ENCODE measurements around the gene C2CD2L. TPM values are rescaled to one million over a fixed set of nuclear protein-coding genes. Genes with fewer than 3 reads are reported as not detected.

Gene C2CD2L
- total and polyA plus RNA-seq, 10 of the 15 experiments (the other 5 are each of a cell fraction or from before 2014, with no cell fraction given) = 0.21 to 9.6 (median 5.1) TPM

DNA sequence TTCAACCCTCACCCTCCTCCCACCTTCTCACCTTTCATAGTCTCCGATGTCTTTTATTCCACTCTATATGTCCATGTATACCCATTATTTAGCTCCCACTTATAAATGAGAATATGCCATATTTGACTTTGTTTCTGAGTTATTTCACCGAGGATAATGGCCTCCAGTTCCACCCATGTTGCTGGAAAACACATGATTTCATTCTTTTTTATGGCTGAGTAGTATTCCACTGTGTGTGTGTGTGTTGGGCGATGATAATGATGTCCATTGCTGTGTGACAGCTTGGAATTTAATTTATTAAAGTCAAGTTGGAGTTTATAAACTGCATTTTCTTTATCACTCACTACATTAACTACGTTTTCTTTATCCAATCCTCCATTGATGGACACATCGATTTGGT lies 11.1 kb downstream of the C2CD2L start:
- Histone ChIP-seq H2AFZ (ENCODE audit: control insufficient read depth, low read depth, low read length) (no peak overlapping the region), H3K4me3 (no peak overlapping the region), H3K79me2 (ENCODE audit: control insufficient read depth, insufficient read depth, low read length) (peaks cover 19% of the 10 kb centered on the region), H3K9me3 (replicated peaks; ENCODE audit: control insufficient read depth, insufficient read depth, low read length) (no peaks in the 10 kb centered on the region), H3K4me1 (ENCODE audit: control insufficient read depth, insufficient read depth, low read length) (peaks cover 13% of the 10 kb centered on the region), H4K20me1 (ENCODE audit: control insufficient read depth, insufficient read depth) (no peaks in the 10 kb centered on the region), H3K27ac (ENCODE audit: control insufficient read depth, insufficient read depth) (no peak overlapping the region), H3K27me3 (replicated peaks in 1 of 2; ENCODE audit: control insufficient read depth in 2 of 2, insufficient read depth in 2 of 2, low read length in 1 of 2) (no peaks in the 10 kb centered on the region), H3K9ac (ENCODE audit: control insufficient read depth, insufficient read depth, low read length) (no peak overlapping the region), H3K4me2 (ENCODE audit: control insufficient read depth, insufficient read depth) (no peak overlapping the region), H3K36me3 (ENCODE audit: control insufficient read depth in 2 of 2, insufficient read depth in 2 of 2, low read length in 1 of 2) (peaks cover 0 to 8% of the 10 kb centered on the region in 2 experiments; a peak in 3 of 4 replicates)
- 86% methylated on average over 5 of the region's 5 CpGs for WGBS (ENCODE audit: insufficient coverage, insufficient replicate concordance, low lambda C conversion rate, missing lambda C conversion rate)
- SMC1A ChIA-PET (ENCODE audit: uncharacterized antibody, unreplicated experiment) = interaction anchor here (5.0 kb wide), 1 partner anchor 9 kb away, joined by 32 read pairs; no protein-coding TSS in a partner anchor
- in situ Hi-C loops (cut with MboI) = no loop called here
- no peak for FAIRE-seq
- CTCF ChIA-PET = interaction anchor here (0.8 to 1.3 kb wide), 6 partner anchors 8 to 78 kb away, joined by 3 to 5 read pairs (median 4); partner anchors contain the start of genes C2CD2L and DPAGT1
- intact Hi-C loops (cut with micrococcal nuclease; ENCODE audit: unreplicated experiment) = no loop called here
- RAD21 ChIA-PET (ENCODE audit: unreplicated experiment) = no interaction called here
- POLR2A ChIA-PET = interaction anchor here (0.7 to 6.9 kb wide), 4 partner anchors 9 to 141 kb away, joined by 3 to 76 read pairs (median 4); partner anchors contain the start of gene C2CD2L
- DNase-seq (ENCODE audit: low read depth, low spot score) = no peak
- BruUV-seq (replicated peaks) = no TSS peak
- no peak for ATAC-seq
- no peak for TF ChIP-seq MEF2B (IDR thresholded peaks at IDR 0.05; ENCODE audit: partially characterized antibody, poor library complexity, severe bottlenecking)
- no peak for TF ChIP-seq PAX8 (IDR thresholded peaks at IDR 0.05)
- TF ChIP-seq SP1 (IDR thresholded peaks at IDR 0.05; ENCODE audit: low read depth, low read length) = no peak
- no peak for TF ChIP-seq IKZF1 (conservative IDR thresholded peaks at IDR 0.05)
- TF ChIP-seq ZBTB11 (CRISPR knock-in tag; IDR thresholded peaks at IDR 0.05) = no peak
- TF ChIP-seq SMAD1 (IDR thresholded peaks at IDR 0.05; ENCODE audit: low read depth, partially characterized antibody) = no peak
- TF ChIP-seq KAT2A (conservative IDR thresholded peaks at IDR 0.05; ENCODE audit: control insufficient read depth, low read depth, low read length) = no peak
- TF ChIP-seq E4F1 (IDR thresholded peaks at IDR 0.05; ENCODE audit: borderline replicate concordance, partially characterized antibody) = no peak
- TF ChIP-seq ZBTB40 (IDR thresholded peaks at IDR 0.05; ENCODE audit: borderline replicate concordance) = no peak
- no peak for TF ChIP-seq ATF2 (IDR thresholded peaks at IDR 0.05; ENCODE audit: low read length)
- no peak for TF ChIP-seq NFXL1 (IDR thresholded peaks at IDR 0.05; ENCODE audit: borderline replicate concordance)
- no peak for TF ChIP-seq ZNF274 (IDR thresholded peaks at IDR 0.05; ENCODE audit: insufficient read depth, insufficient read length)
- no peak for TF ChIP-seq CHD4 (IDR thresholded peaks at IDR 0.05)
